GM12878 (cell line): Measurements from ENCODE around the gene VDR. TPM values are rescaled to one million over a fixed set of nuclear protein-coding genes. Genes with fewer than 3 reads are reported as not detected.

Experiments used
- ATAC-seq: fragments of 200-7000 bp; cut with Tn5 transposase; 3 replicates; pipeline ENCODE4 v1.9.1; 2020; ENCODE audit warnings: mild to moderate bottlenecking, moderate library complexity
- BruUV-seq: library from RNA; stranded (reverse); fragments of 400-500 nt; replicated peaks from 2 replicates; lab custom pipeline; 2021; lab: Mats Ljungman, UMichigan
- CTCF ChIA-PET: fragments of 300-600 bp; sonication (Branson Sonifier 250); formaldehyde crosslinking; extraction: SDS; loops from one replicate; lab custom pipeline; 2021; ENCODE audit warnings: inconsistent platforms; lab: Yijun Ruan, JAX
- POLR2A ChIA-PET: fragments of 350-600 bp; formaldehyde crosslinking; extraction: SDS; loops from one replicate; lab custom pipeline; 2021; ENCODE audit warnings: inconsistent platforms; lab: Charles Lee
- RAD21 ChIA-PET: fragments of 300-600 bp; sonication (Branson Sonifier 250); formaldehyde crosslinking; loops from one replicate; lab custom pipeline; 2023; ENCODE audit warnings: antibody characterized with exemption; ENCODE audit not compliant: unreplicated experiment; lab: Charles Lee
- SMC1A ChIA-PET: fragments of 300-600 bp; sonication (Branson Sonifier 250); formaldehyde crosslinking; loops from one replicate; lab custom pipeline; 2023; ENCODE audit not compliant: unreplicated experiment, uncharacterized antibody; lab: Charles Lee
- DNase-seq: peaks from one replicate; pipeline ENCODE4 v3.0.0-alpha.2; 2011; ENCODE audit warnings: low read depth, low spot score
- FAIRE-seq: peaks from 3 replicates; lab custom pipeline; 2011; peaks lifted over from hg19 to GRCh38; lab: Jason Lieb, UNC
- H2AFZ ChIP-seq: 2 replicates; pipeline ENCODE4 v1.6.0; 2011; ENCODE audit warnings: low read depth, low read length, control low read depth; ENCODE audit not compliant: control insufficient read depth
- H3K27ac ChIP-seq: 2 replicates; pipeline ENCODE4 v1.5.1; 2011; ENCODE audit warnings: control low read depth; ENCODE audit not compliant: control insufficient read depth, insufficient read depth
- H3K27me3 ChIP-seq, 2 experiments: replicated peaks in 1 of 2; 2 replicates each; pipeline versions ENCODE4 v1.6.0 to v1.6.1; 2011; ENCODE audit warnings: low read length in 1 of 2; ENCODE audit not compliant: control insufficient read depth in 2 of 2, insufficient read depth in 2 of 2
- H3K36me3 ChIP-seq, 2 experiments: 2 replicates each; pipeline ENCODE4 v1.5.1; 2011; ENCODE audit warnings: low read length in 1 of 2; ENCODE audit not compliant: control insufficient read depth in 2 of 2, insufficient read depth in 2 of 2
- H3K4me1 ChIP-seq: 2 replicates; pipeline ENCODE4 v1.6.1; 2011; ENCODE audit warnings: mild to moderate bottlenecking, low read length, moderate library complexity, mixed read lengths; ENCODE audit not compliant: control insufficient read depth, insufficient read depth
- H3K4me2 ChIP-seq: 2 replicates; pipeline ENCODE4 v1.6.0; 2011; ENCODE audit warnings: control low read depth; ENCODE audit not compliant: control insufficient read depth, insufficient read depth
- H3K4me3 ChIP-seq: fragments of 200-600 bp; sonication (generic); 2 replicates; pipeline ENCODE4 v1.5.1; 2016
- H3K79me2 ChIP-seq: 2 replicates; pipeline ENCODE4 v1.6.0; 2011; ENCODE audit warnings: low read length; ENCODE audit not compliant: control insufficient read depth, insufficient read depth
- H3K9ac ChIP-seq: 2 replicates; pipeline ENCODE4 v1.8.0; 2011; ENCODE audit warnings: low read length, control low read depth, mixed read lengths; ENCODE audit not compliant: control insufficient read depth, insufficient read depth
- H3K9me3 ChIP-seq: replicated peaks from 3 replicates; pipeline ENCODE4 v1.5.1; 2011; ENCODE audit warnings: mild to moderate bottlenecking, low read length; ENCODE audit not compliant: control insufficient read depth, insufficient read depth
- H4K20me1 ChIP-seq: 2 replicates; pipeline ENCODE4 v1.6.0; 2011; ENCODE audit not compliant: control insufficient read depth, insufficient read depth
- BMI1 ChIP-seq: fragments of 450-650 bp; IDR thresholded peaks from 2 replicates; pipeline ENCODE4 v1.6.1; 2016; ENCODE audit warnings: mild to moderate bottlenecking, moderate library complexity, borderline replicate concordance
- CTCF ChIP-seq, 3 experiments: IDR thresholded peaks in 2 of 3; conservative IDR thresholded peaks in 1 of 3; 2 replicates each; pipeline ENCODE4 v1.5.1; 2011; ENCODE audit warnings: low read depth in 3 of 3, low read length in 3 of 3, mild to moderate bottlenecking in 3 of 3, control low read depth in 2 of 3, moderate library complexity in 2 of 3, inconsistent platforms in 1 of 3, mixed read lengths in 1 of 3; ENCODE audit not compliant: control insufficient read depth in 2 of 3, insufficient read depth in 1 of 3; ENCODE audit errors: extremely low read depth in 1 of 3
- E2F4 ChIP-seq: IDR thresholded peaks from 2 replicates; pipeline ENCODE4 v1.6.1; 2012; ENCODE audit warnings: low read depth, low read length, improper control_type of control experiment
- FOXK2 ChIP-seq: fragments of 450-650 bp; IDR thresholded peaks from 2 replicates; pipeline ENCODE4 v1.6.1; 2017; ENCODE audit warnings: mild to moderate bottlenecking, moderate library complexity
- MLLT1 ChIP-seq: fragments of 450-650 bp; IDR thresholded peaks from 2 replicates; pipeline ENCODE4 v1.6.1; 2016; ENCODE audit warnings: mild to moderate bottlenecking
- NFYA ChIP-seq: IDR thresholded peaks from 2 replicates; pipeline ENCODE4 v1.6.1; 2011; ENCODE audit warnings: low read depth, mild to moderate bottlenecking, low read length, improper control_type of control experiment, borderline replicate concordance
- NRF1 ChIP-seq: conservative IDR thresholded peaks from 2 replicates; pipeline ENCODE4 v1.6.1; 2011; ENCODE audit warnings: mild to moderate bottlenecking, low read depth, low read length, improper control_type of control experiment
- POLR2A ChIP-seq: IDR thresholded peaks from 2 replicates; pipeline ENCODE4 v1.6.1; 2011; ENCODE audit warnings: low read depth, mild to moderate bottlenecking, low read length
- RELB ChIP-seq: fragments of 450-650 bp; IDR thresholded peaks from 2 replicates; pipeline ENCODE4 v1.6.1; 2017; ENCODE audit warnings: low read depth, mild to moderate bottlenecking, moderate library complexity
- RUNX3 ChIP-seq: IDR thresholded peaks from 2 replicates; pipeline ENCODE4 v1.6.1; 2012; ENCODE audit warnings: low read length, inconsistent platforms
- SMAD5 ChIP-seq: IDR thresholded peaks from 2 replicates; pipeline ENCODE4 v1.6.1; 2016; ENCODE audit warnings: antibody characterized with exemption, low read depth
- SP1 ChIP-seq: IDR thresholded peaks from one replicate; pipeline ENCODE4 v1.6.1; 2011; ENCODE audit warnings: low read depth, low read length
- SUZ12 ChIP-seq: fragments of 200-600 bp; sonication (generic); IDR thresholded peaks from one replicate; pipeline ENCODE4 v1.6.1; 2018; ENCODE audit warnings: antibody characterized with exemption, mild to moderate bottlenecking; ENCODE audit not compliant: unreplicated experiment
- TARDBP ChIP-seq: IDR thresholded peaks from 2 replicates; pipeline ENCODE4 v1.6.1; 2016; ENCODE audit warnings: borderline replicate concordance
- USF1 ChIP-seq: IDR thresholded peaks from 2 replicates; pipeline ENCODE4 v1.6.1; 2011; ENCODE audit warnings: borderline replicate concordance, low read depth, mild to moderate bottlenecking, moderate library complexity, mixed read lengths, low read length; ENCODE audit not compliant: insufficient read depth; ENCODE audit errors: extremely low read length
- ZBED1 ChIP-seq: IDR thresholded peaks from 2 replicates; pipeline ENCODE4 v1.6.1; 2016; ENCODE audit warnings: borderline replicate concordance
- ZNF274 ChIP-seq: IDR thresholded peaks from one replicate; pipeline ENCODE4 v1.8.0; 2011; ENCODE audit not compliant: insufficient read length, insufficient read depth
- WGBS: methylation state at CpG from one replicate; pipeline ENCODE4 v1.1.6; 2016; ENCODE audit warnings: low lambda C conversion rate; ENCODE audit not compliant: insufficient replicate concordance, insufficient coverage; ENCODE audit errors: missing lambda C conversion rate; 5-methylcytosine and 5-hydroxymethylcytosine counted together
- in situ Hi-C: fragments of 300-500 bp; cut with MboI; formaldehyde crosslinking; loops from 9 replicates; pipeline ENCODE4 v1.14.3; 2018; ENCODE audit warnings: mixed read lengths
- intact Hi-C: fragments of 100-400 bp; cut with micrococcal nuclease; formaldehyde crosslinking; loops from one replicate; pipeline ENCODE4 v1.14.2; 2022; ENCODE audit not compliant: unreplicated experiment
- polyA plus RNA-seq, 11 experiments: library from polyadenylated mRNA; depleted of rRNA in 4 of 11; unstranded in 6 of 11; stranded (reverse) in 5 of 11; fragments of >200 nt; fragmentation: Nextera tagmentation in 4 of 11; fragmentation: Illumina TruSeq in 1 of 11; extraction: Ambion mirVana in 4 of 11; extraction: Trizol in 1 of 11; gene quantifications; 1 replicate in 1 of 11; 2 replicates in 10 of 11; pipeline versions ENCODE4 v1.2.1 to v1.2.3, GENCODE V29; 2011 to 2016; ENCODE audit warnings: inconsistent platforms in 2 of 11, missing spikeins in 2 of 11, low read depth in 1 of 11
- total RNA-seq, 4 experiments: library from RNA; depleted of rRNA in 3 of 4; stranded (reverse); fragments of >200 nt in 3 of 4; fragmentation: Illumina TruSeq in 1 of 4; extraction: Trizol in 1 of 4; gene quantifications; 2 replicates each; pipeline versions ENCODE4 v1.2.1 to v1.2.3, GENCODE V29; 2013 to 2021

VDR gene
- total and polyA plus RNA-seq, 10 of the 15 experiments (the other 5 are each of a cell fraction or from before 2014, with no cell fraction given) = 0.27 to 7.9 (median 3.0) TPM

GRCh38 chr12:47802312-47802711 is 102.5 kb downstream of the VDR start (continued):
- peak in 2 of 3 experiments; percentile 8 to 35; a peak in 3 of 6 replicates for TF ChIP-seq CTCF (IDR thresholded peaks at IDR 0.05 in 2 of 3, conservative IDR thresholded peaks at IDR 0.05 in 1 of 3; ENCODE audit: control insufficient read depth in 2 of 3, extremely low read depth in 1 of 3, insufficient read depth in 1 of 3, low read depth in 3 of 3, low read length in 3 of 3)

- ChIA-PET CTCF (interaction anchor here (0.8 to 7.9 kb wide), 6 partner anchors 9 to 60 kb away, joined by 3 to 215 read pairs (median 6); no protein-coding TSS in a partner anchor), RAD21 (interaction anchor here (2.8 to 7.5 kb wide), 2 partner anchors 15 to 36 kb away, joined by 14 to 166 read pairs; no protein-coding TSS in a partner anchor), SMC1A (interaction anchor here (2.1 to 3.0 kb wide), 2 partner anchors 10 to 35 kb away, joined by 11 to 19 read pairs; no protein-coding TSS in a partner anchor), POLR2A (no interaction called here)
- BruUV-seq = no TSS peak
- ATAC-seq (no peak), FAIRE-seq (no peak), DNase-seq (no peak)
- Histone ChIP-seq H3K4me1 (peaks cover 16% of the 10 kb centered on the region), H3K36me3 (no peaks in the 10 kb centered on the region; a peak in 2 of 4 replicates), H3K4me2 (no peak overlapping the region), H3K27me3 (no peaks in the 10 kb centered on the region; a peak in 1 of 4 replicates), H3K4me3 (no peak overlapping the region), H2AFZ (no peak overlapping the region), H3K27ac (no peak overlapping the region), H3K79me2 (no peaks in the 10 kb centered on the region; the same call in 1 of the 2 replicates), H3K9me3 (no peaks in the 10 kb centered on the region), H3K9ac (no peak overlapping the region), H4K20me1 (no peaks in the 10 kb centered on the region)
- WGBS = 62% methylated on average over 9 of the region's 9 CpGs
- intact Hi-C loops (no loop called here), in situ Hi-C loops (no loop called here)
- TF ChIP-seq RUNX3 (no peak), SMAD5 (no peak), E2F4 (no peak), NRF1 (no peak), TARDBP (no peak), FOXK2 (no peak), NFYA (no peak), SUZ12 (no peak), BMI1 (no peak), USF1 (no peak), RELB (no peak), SP1 (no peak), MLLT1 (no peak), POLR2A (no peak), ZBED1 (no peak), ZNF274 (no peak)
Measured at GRCh38 chr12:47801904-47802246, 102.9 kb downstream of the VDR start.
